PC-9 (cell line): ENCODE results near the gene CHEK1. TPM values are rescaled to one million over a fixed set of nuclear protein-coding genes. Genes with fewer than 3 reads are reported as not detected.
A peak's percentile ranks its signal among the peaks of the same experiment; 100 is the strongest.
"Not testable (repeated sequence)": the region's sequence is repeated elsewhere in the genome, so short reads cannot be mapped to it uniquely, and the experiment has no call there.

Experiments
- Bru-seq: library from RNA; stranded (reverse); fragments of 400-500 nt; gene quantifications from one replicate; lab custom pipeline; 2021; lab: Mats Ljungman, UMichigan
- BruChase-seq, 2 experiments: library from RNA; stranded (reverse); fragments of 400-500 nt; gene quantifications; one replicate each; lab custom pipeline; 2021; lab: Mats Ljungman, UMichigan
- BruUV-seq: library from RNA; stranded (reverse); fragments of 400-500 nt; replicated peaks from 2 replicates; lab custom pipeline; 2021; lab: Mats Ljungman, UMichigan
- CTCF ChIA-PET: fragments of 300-600 bp; sonication (Branson Sonifier 250); formaldehyde crosslinking; loops from one replicate; lab custom pipeline; 2022; ENCODE audit warnings: antibody characterized with exemption; lab: Charles Lee
- POLR2A ChIA-PET: fragments of 300-600 bp; sonication (Branson Sonifier 250); formaldehyde crosslinking; loops from one replicate; lab custom pipeline; 2022; ENCODE audit warnings: antibody characterized with exemption; ENCODE audit not compliant: unreplicated experiment; lab: Charles Lee
- DNase-seq, 2 experiments: peaks; one replicate each; pipeline versions ENCODE4 v3.0.0 to v3.0.0-alpha.2; 2015 to 2022; ENCODE audit warnings: mixed read lengths in 1 of 2
- H2AFZ ChIP-seq: fragments of 200-600 bp; sonication (generic); 2 replicates; pipeline ENCODE4 v1.8.1; 2017; ENCODE audit warnings: antibody characterized with exemption
- H3F3A ChIP-seq: fragments of 200-600 bp; sonication (generic); 2 replicates; pipeline ENCODE4 v1.8.1; 2017; ENCODE audit warnings: antibody characterized with exemption, mild to moderate bottlenecking, low read depth; ENCODE audit not compliant: insufficient read depth
- H3K27ac ChIP-seq: fragments of 200-600 bp; sonication (generic); 2 replicates; pipeline ENCODE4 v1.6.1; 2016; ENCODE audit warnings: mixed run types
- H3K27me3 ChIP-seq: fragments of 200-600 bp; sonication (generic); 2 replicates; pipeline ENCODE4 v1.6.1; 2016; ENCODE audit warnings: low read depth, mixed run types; ENCODE audit not compliant: insufficient read depth
- H3K36me3 ChIP-seq: fragments of 200-600 bp; sonication (generic); 2 replicates; pipeline ENCODE4 v1.6.1; 2016; ENCODE audit warnings: low read depth, mixed run types
- H3K4me1 ChIP-seq: fragments of 200-600 bp; sonication (generic); replicated peaks from 2 replicates; pipeline ENCODE4 v1.6.1; 2016; ENCODE audit warnings: mixed run types; ENCODE audit not compliant: insufficient read depth
- H3K4me2 ChIP-seq: fragments of 200-600 bp; sonication (generic); 2 replicates; pipeline ENCODE4 v1.6.1; 2017; ENCODE audit warnings: mixed run types
- H3K4me3 ChIP-seq: fragments of 200-600 bp; sonication (generic); 2 replicates; pipeline ENCODE4 v1.6.1; 2016; ENCODE audit warnings: mixed run types
- H3K79me2 ChIP-seq: fragments of 200-600 bp; sonication (generic); 2 replicates; pipeline ENCODE4 v1.6.1; 2017; ENCODE audit warnings: low read depth, mixed run types
- H3K9me2 ChIP-seq: fragments of 200-600 bp; sonication (generic); 2 replicates; pipeline ENCODE4 v1.8.1; 2017; ENCODE audit warnings: mild to moderate bottlenecking; ENCODE audit not compliant: insufficient read depth
- H3K9me3 ChIP-seq: fragments of 200-600 bp; sonication (generic); 2 replicates; pipeline ENCODE4 v1.8.1; 2016; ENCODE audit warnings: low read depth; ENCODE audit not compliant: insufficient read depth
- H4K20me1 ChIP-seq: fragments of 200-600 bp; sonication (generic); 2 replicates; pipeline ENCODE4 v1.8.1; 2017; ENCODE audit not compliant: insufficient read depth
- CTCF ChIP-seq: fragments of 200-600 bp; sonication (generic); conservative IDR thresholded peaks from 2 replicates; pipeline ENCODE4 v1.6.1; 2017; ENCODE audit warnings: mixed run types, antibody characterized with exemption, mild to moderate bottlenecking, moderate library complexity
- EZH2 ChIP-seq: fragments of 200-600 bp; sonication (generic); IDR thresholded peaks from 2 replicates; pipeline ENCODE4 v1.8.0; 2017; ENCODE audit warnings: antibody characterized with exemption, low read depth
- intact Hi-C: fragments of 100-400 bp; cut with micrococcal nuclease; formaldehyde crosslinking; loops from one replicate; pipeline ENCODE4 v1.10.0; 2022; ENCODE audit not compliant: unreplicated experiment
- long read RNA-seq: library from polyadenylated mRNA; stranded (forward); transcript quantifications from one replicate; pipeline ENCODE4 v2.0.0, GENCODE V29; 2022
- total RNA-seq: library from RNA; stranded (reverse); gene quantifications from 2 replicates; pipeline ENCODE4 v1.2.3, GENCODE V29; 2021

The CHEK1 gene
- total RNA-seq (36.5 and 39.8 TPM in 2 replicates), Bru-seq, nascent RNA (percentile 83 among the genes with signal in this experiment), BruChase-seq, experiment 1, labeled RNA remaining after a 2-hour chase (percentile 75 among the genes with signal in this experiment), BruChase-seq, experiment 2, labeled RNA remaining after a 6-hour chase (percentile 83 among the genes with signal in this experiment)
- long read RNA-seq, full-length matches to known transcripts: 10 of 22 reads
- long read RNA-seq, partial matches to known transcripts: 3 of 22 reads
- long read RNA-seq, other reads (novel, unspliced or antisense): 9 of 22 reads

DNA sequence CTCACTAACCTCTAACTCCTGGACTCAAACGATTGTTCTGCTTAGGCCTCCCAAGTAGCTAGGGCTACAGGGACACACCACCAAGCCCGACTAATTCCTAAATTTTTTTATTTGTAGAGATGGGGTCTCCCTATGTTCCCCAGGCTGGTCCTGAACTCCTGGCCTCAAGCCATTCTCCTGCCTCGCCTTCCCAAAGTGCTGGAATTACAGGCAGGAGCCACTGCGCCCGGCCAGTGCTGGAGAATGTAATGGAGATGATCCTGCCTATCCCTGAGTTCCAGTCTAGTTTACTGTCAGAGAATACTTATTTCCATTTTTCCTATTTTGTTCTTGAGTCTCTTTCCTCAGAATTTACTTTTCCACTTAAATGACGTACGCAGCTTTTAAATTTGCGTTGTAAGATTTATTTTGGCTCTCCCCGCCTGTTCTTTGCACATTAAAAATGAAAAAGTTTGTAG is at the start of gene CHEK1:
CHEK1 (plus strand) TSS at position 408 of the 458 bp plus-strand sequence. CDS start 1,606 bp downstream, outside the sequence.
- no peak for TF ChIP-seq EZH2
- TF ChIP-seq CTCF: no peak
- Histone ChIP-seq H3K27me3 (no peaks in the 10 kb centered on the region), H2AFZ (peak within 1 kb of the TSS; percentile 90), H3K27ac (peak within 1 kb of the TSS; percentile 77), H4K20me1 (no peaks in the 10 kb centered on the region), H3K4me2 (peak within 1 kb of the TSS; percentile 88), H3K4me3 (peak within 1 kb of the TSS; percentile 71), H3K36me3 (peaks cover 29% of the 10 kb centered on the region), H3K9me2 (no peaks in the 10 kb centered on the region), H3K9me3 (no peaks in the 10 kb centered on the region), H3K4me1 (peaks cover 15% of the 10 kb centered on the region), H3F3A (peaks cover 28% of the 10 kb centered on the region), H3K79me2 (peaks cover 13% of the 10 kb centered on the region)
- intact Hi-C loops: loop anchor here (1.0 to 5.0 kb wide), 3 partner anchors 32 to 263 kb away; partner anchors contain the start of genes EI24, HYLS1 and STT3A
- no TSS peak for BruUV-seq
- POLR2A ChIA-PET: interaction anchor here (0.7 kb wide), 1 partner anchor 268 kb away, joined by 4 read pairs; no protein-coding TSS in a partner anchor
- CTCF ChIA-PET: no interaction called here
- DNase-seq: no peak

- POLR2A ChIA-PET, H3K79me2 ChIP-seq: not testable (repeated sequence)
- H3K36me3 ChIP-seq: peaks cover 56% of the 10 kb centered on the region
Measured at GRCh38 chr11:125577181-125577580, 47.8 kb upstream of the CHEK1 start.

GRCh38 chr11:125578783-125579182 is 46.2 kb upstream of the CHEK1 start:
- Histone ChIP-seq H2AFZ (no peak overlapping the region), H3K36me3 (peaks cover 53% of the 10 kb centered on the region), H3K4me3 (no peak overlapping the region), H3K4me1 (no peaks in the 10 kb centered on the region), H3K27ac (no peak overlapping the region), H3K4me2 (no peak overlapping the region), H3K9me2 (no peaks in the 10 kb centered on the region), H3K27me3 (no peaks in the 10 kb centered on the region), H3K9me3 (no peaks in the 10 kb centered on the region), H4K20me1 (0 out of 2 replicates have a peak, but pooled peaks cover 3% of the 10 kb centered on the region), H3K79me2 (no peaks in the 10 kb centered on the region), H3F3A (no peaks in the 10 kb centered on the region; the same call in 1 of the 2 replicates)
- no peak for DNase-seq
- CTCF ChIA-PET: no interaction called here
- POLR2A ChIA-PET: no interaction called here
- intact Hi-C loops: no loop called here
- BruUV-seq: no TSS peak
- no peak for TF ChIP-seq EZH2
- no peak for TF ChIP-seq CTCF

More at GRCh38 chr11:125577181-125577580, 47.8 kb upstream of the CHEK1 start:
- H3F3A ChIP-seq, H3K9me2 ChIP-seq, H3K27ac ChIP-seq, H3K4me2 ChIP-seq, H3K4me1 ChIP-seq, CTCF ChIA-PET, H3K9me3 ChIP-seq, H3K27me3 ChIP-seq, DNase-seq, H4K20me1 ChIP-seq, intact Hi-C loops, H2AFZ ChIP-seq, BruUV-seq, H3K4me3 ChIP-seq: not testable (repeated sequence)
